HFFc6 (cell line): ENCODE data around the gene SLC39A3. TPM values are rescaled to one million over a fixed set of nuclear protein-coding genes. Genes with fewer than 3 reads are reported as not detected.

Source experiments
- DNase-seq: peaks from one replicate; pipeline ENCODE4 v3.0.0-alpha.2; 2018
- H3K27ac Mint-ChIP-seq: 2 replicates; pipeline ENCODE4 v1.8.0; 2020; ENCODE audit warnings: mild to moderate bottlenecking, mixed read lengths
- H3K27me3 Mint-ChIP-seq: 2 replicates; pipeline ENCODE4 v1.8.0; 2021; ENCODE audit warnings: mild to moderate bottlenecking, moderate library complexity, mixed read lengths; ENCODE audit not compliant: insufficient read depth
- H3K36me3 Mint-ChIP-seq: 2 replicates; pipeline ENCODE4 v1.8.0; 2021; ENCODE audit warnings: low read depth, mixed read lengths
- H3K4me1 Mint-ChIP-seq: 2 replicates; pipeline ENCODE4 v1.8.0; 2020; ENCODE audit warnings: low read depth, mixed read lengths
- H3K4me3 Mint-ChIP-seq: 2 replicates; pipeline ENCODE4 v1.8.0; 2020; ENCODE audit warnings: mild to moderate bottlenecking, moderate library complexity, mixed read lengths
- H3K9me3 Mint-ChIP-seq: 2 replicates; pipeline ENCODE4 v1.8.0; 2020; ENCODE audit warnings: mild to moderate bottlenecking, mixed read lengths
- CTCF ChIP-seq: fragments of 200-600 bp; sonication (generic); IDR thresholded peaks from 2 replicates; pipeline ENCODE4 v1.5.0; 2021; ENCODE audit warnings: antibody characterized with exemption, mild to moderate bottlenecking
- total RNA-seq, 6 experiments: library from RNA; stranded (reverse); fragmentation: NEBNext Ultra II Directional; extraction: Animal tissue kit (Norgen Biotek cat#: 25700); gene quantifications; 2 replicates in 1 of 6; 3 replicates in 5 of 6; pipeline ENCODE4 v1.2.3, GENCODE V29; 2021

Gene SLC39A3
- total RNA-seq, 6 experiments from 2014 or later = 39.2 to 49.1 (median 42.5) TPM

GRCh38 chr19:2686360-2686759 is 53.5 kb downstream of the SLC39A3 start:
- Mint-ChIP-seq H3K36me3 (no peaks in the 10 kb centered on the region), H3K27ac (no peak overlapping the region), H3K4me1 (no peaks in the 10 kb centered on the region), H3K4me3 (no peak overlapping the region), H3K9me3 (peaks cover 7% of the 10 kb centered on the region), H3K27me3 (peaks cover 14% of the 10 kb centered on the region; the same call in 1 of the 2 replicates)
- no peak for TF ChIP-seq CTCF
- DNase-seq = no peak

- no peak overlapping the region for H3K4me3 Mint-ChIP-seq
- TF ChIP-seq CTCF = no peak
- no peak overlapping the region for H3K27ac Mint-ChIP-seq
- no peak for DNase-seq
- peaks cover 7% of the 10 kb centered on the region for H3K9me3 Mint-ChIP-seq
- H3K27me3 Mint-ChIP-seq = peaks cover 12% of the 10 kb centered on the region; the same call in 1 of the 2 replicates
- no peaks in the 10 kb centered on the region for H3K4me1 Mint-ChIP-seq
- H3K36me3 Mint-ChIP-seq = no peaks in the 10 kb centered on the region
These were observed 54.6 kb downstream of the SLC39A3 start for GRCh38 chr19:2685204-2685704.

GRCh38 chr19:2683430-2684003 is 56.3 kb downstream of the SLC39A3 start:
- Mint-ChIP-seq H3K27me3 (peaks cover 12% of the 10 kb centered on the region), H3K4me1 (no peaks in the 10 kb centered on the region), H3K27ac (no peak overlapping the region), H3K36me3 (no peaks in the 10 kb centered on the region), H3K9me3 (peaks cover 7% of the 10 kb centered on the region), H3K4me3 (no peak overlapping the region)
- no peak for DNase-seq
- no peak for TF ChIP-seq CTCF

Other genes with a start within 250 kb of the SLC39A3 start
- under 1 TPM in 5 of 6 experiments, not detected in 1; 0.09 to 0.29 (median 0.11) TPM for gene GNG7, start 37.3 kb downstream of the SLC39A3 start, total RNA-seq
- gene DIRAS1, start 18.6 kb downstream of the SLC39A3 start, total RNA-seq = 10 to 100 TPM; 10.6 to 21.6 (median 12.7) TPM
- 10 to 100 TPM; 60.7 to 68.1 (median 62.8) TPM for gene SGTA, start 43.3 kb upstream of the SLC39A3 start, total RNA-seq
- 100 to 1,000 TPM in 1 of 6 experiments, 10 to 100 TPM in 5; 83.7 to 114 (median 94.3) TPM for gene THOP1, start 45.5 kb upstream of the SLC39A3 start, total RNA-seq
- 1 to 10 TPM; 1.6 to 2.4 (median 2.2) TPM for gene ZNF554, start 79.9 kb upstream of the SLC39A3 start, total RNA-seq
- gene ZNF555, start 101.5 kb upstream of the SLC39A3 start, total RNA-seq = 1 to 10 TPM; 3.7 to 5.6 (median 3.8) TPM
- not detected for gene ZNF556, start 127.3 kb upstream of the SLC39A3 start, total RNA-seq
- gene ZNF57, start 160.9 kb upstream of the SLC39A3 start, total RNA-seq = 1 to 10 TPM; 1.7 to 2.4 (median 1.8) TPM
- gene ZNF77, start 205.0 kb upstream of the SLC39A3 start, total RNA-seq = 1 to 10 TPM; 1.7 to 2.6 (median 2.2) TPM
- gene TLE6, start 237.5 kb upstream of the SLC39A3 start, total RNA-seq = 1 to 10 TPM in 5 of 6 experiments, under 1 TPM in 1; 0.82 to 3.0 (median 1.2) TPM